ENCODE results near the gene PRDM1. TPM values are rescaled to one million over a fixed set of nuclear protein-coding genes. Genes with fewer than 3 reads are reported as not detected.
A peak's percentile ranks its signal among the peaks of the same experiment; 100 is the strongest.

PRDM1 gene
- total RNA-seq, 2 experiments from 2014 or later, result 24.6 to 24.7 TPM

DNA sequence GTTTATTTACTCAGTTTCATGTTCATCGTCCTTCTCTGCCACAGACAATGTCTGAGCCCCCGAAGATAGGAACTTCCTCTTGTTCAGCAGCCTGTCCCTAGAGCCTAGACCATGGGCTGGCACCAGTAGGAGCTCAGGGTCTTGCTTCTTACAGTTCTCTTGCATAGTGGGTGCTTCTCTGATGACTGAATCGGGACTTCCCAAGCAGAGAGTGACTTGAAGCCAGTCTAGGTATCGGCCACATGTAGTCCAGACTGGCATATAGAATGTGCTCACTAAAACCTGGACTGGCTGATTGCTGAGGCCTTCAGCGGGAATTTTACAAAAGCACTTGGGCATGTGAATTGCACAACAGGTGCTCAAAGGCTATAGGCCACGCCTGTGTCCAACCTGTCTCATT, 52.0 kb downstream of the PRDM1 start:
- Mint-ChIP-seq H3K4me1 (ENCODE audit: low read depth) (peaks cover 38% of the 10 kb centered on the region), H3K27ac (no peak overlapping the region), H3K9me3 (no peaks in the 10 kb centered on the region), H3K4me3 (no peak overlapping the region), H3K27me3 (no peaks in the 10 kb centered on the region), H3K36me3 (ENCODE audit: low read depth) (no peaks in the 10 kb centered on the region)
- no peak for DNase-seq
- intact Hi-C loops (cut with micrococcal nuclease), result no loop called here
- ChIA-PET CTCF (no interaction called here), POLR2A (interaction anchor here (1.0 kb wide), 1 partner anchor 45 kb away, joined by 3 read pairs; no protein-coding TSS in a partner anchor)
- no peak for ATAC-seq
- TF ChIP-seq, protein P1, sequence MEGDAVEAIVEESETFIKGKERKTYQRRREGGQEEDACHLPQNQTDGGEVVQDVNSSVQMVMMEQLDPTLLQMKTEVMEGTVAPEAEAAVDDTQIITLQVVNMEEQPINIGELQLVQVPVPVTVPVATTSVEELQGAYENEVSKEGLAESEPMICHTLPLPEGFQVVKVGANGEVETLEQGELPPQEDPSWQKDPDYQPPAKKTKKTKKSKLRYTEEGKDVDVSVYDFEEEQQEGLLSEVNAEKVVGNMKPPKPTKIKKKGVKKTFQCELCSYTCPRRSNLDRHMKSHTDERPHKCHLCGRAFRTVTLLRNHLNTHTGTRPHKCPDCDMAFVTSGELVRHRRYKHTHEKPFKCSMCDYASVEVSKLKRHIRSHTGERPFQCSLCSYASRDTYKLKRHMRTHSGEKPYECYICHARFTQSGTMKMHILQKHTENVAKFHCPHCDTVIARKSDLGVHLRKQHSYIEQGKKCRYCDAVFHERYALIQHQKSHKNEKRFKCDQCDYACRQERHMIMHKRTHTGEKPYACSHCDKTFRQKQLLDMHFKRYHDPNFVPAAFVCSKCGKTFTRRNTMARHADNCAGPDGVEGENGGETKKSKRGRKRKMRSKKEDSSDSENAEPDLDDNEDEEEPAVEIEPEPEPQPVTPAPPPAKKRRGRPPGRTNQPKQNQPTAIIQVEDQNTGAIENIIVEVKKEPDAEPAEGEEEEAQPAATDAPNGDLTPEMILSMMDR (IDR thresholded peaks at IDR 0.05), result no peak

DNA sequence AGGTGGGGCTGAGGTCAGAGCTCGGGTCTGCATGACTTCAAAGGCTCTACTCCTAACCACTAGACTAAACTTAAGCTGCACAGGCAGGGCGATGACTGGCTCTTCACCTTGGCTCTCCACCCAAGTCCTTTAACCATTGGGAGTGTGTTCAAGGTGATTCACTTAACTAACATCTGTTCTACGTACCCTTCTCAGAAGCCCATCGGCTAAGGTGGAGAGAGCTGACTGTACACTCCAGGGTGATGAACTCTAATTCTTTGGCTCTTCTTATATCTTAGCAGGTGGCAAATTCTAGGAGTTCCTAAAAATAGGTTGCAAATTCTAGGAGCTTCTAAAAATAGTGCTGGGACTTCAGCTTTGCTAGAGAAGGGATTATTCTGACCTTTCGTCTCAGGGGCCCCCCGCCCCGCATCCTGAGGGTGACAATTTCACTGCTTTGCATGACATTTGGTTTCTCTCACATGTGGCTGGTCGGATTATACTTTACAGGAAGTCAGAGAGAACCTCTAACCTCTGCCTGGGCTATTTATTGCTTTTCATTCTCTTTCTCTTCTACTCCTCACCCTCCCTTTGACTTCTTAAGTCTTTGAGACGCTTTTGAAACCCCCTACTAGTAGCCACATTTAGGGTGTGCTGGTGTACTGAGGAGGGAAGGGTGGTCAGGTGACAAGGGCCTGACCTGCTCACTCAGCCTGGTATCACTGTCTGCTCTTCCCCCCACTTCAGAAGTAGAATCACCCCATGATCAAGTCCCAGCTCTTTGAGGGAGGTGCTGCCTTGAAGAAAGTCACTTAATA, 55.5 kb downstream of the PRDM1 start:
- H3K27me3 Mint-ChIP-seq, result peaks cover 2% of the 10 kb centered on the region
- no peaks in the 10 kb centered on the region for H3K9me3 Mint-ChIP-seq
- peaks cover 64% of the 10 kb centered on the region for H3K4me1 Mint-ChIP-seq (ENCODE audit: low read depth)
- peak overlapping the region; percentile 20 for H3K4me3 Mint-ChIP-seq
- peak overlapping the region; percentile 96 for H3K27ac Mint-ChIP-seq
- DNase-seq, result peak; percentile 96
- peak; percentile 89 for ATAC-seq
- ChIA-PET POLR2A (interaction anchor here (0.6 to 5.2 kb wide), 25 partner anchors 11 to 379 kb away, joined by 3 to 28 read pairs (median 4); no protein-coding TSS in a partner anchor), CTCF (interaction anchor here (1.0 to 3.4 kb wide), 15 partner anchors 10 to 149 kb away, joined by 3 to 28 read pairs (median 3); partner anchors contain the start of gene PRDM1)
- no peaks in the 10 kb centered on the region for H3K36me3 Mint-ChIP-seq (ENCODE audit: low read depth)
- TF ChIP-seq, protein P1 (IDR thresholded peaks at IDR 0.05), result no peak
- intact Hi-C loops (cut with micrococcal nuclease), result loop anchor here (1.0 to 2.0 kb wide), 3 partner anchors 39 to 45 kb away; no protein-coding TSS in a partner anchor

DNA sequence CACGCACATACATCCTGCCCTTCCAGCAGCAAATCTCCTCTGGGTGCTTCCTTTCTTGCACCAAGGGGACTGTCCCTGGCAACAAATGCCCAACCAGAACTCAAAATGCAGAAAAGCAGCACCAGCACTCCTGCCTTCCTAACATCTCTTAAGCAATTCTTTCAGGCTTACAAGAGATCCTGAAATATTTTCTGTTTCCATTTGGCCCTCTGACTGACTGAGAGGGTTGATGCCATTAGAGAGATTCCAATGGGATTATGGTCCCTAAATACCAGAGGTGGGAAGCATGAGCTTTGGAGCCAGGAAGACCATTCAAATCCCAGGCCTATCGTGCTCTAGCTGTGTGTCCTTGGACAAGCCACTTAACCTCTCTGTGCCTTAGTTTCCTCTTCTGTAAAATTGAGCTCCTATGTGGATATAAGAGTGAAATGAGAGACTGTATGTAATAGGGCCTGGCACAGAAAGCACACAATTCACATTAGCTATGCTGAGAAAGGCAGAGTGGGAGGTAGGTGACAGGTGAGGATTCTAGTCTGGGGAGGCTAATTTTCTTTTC, 56.8 kb downstream of the PRDM1 start:
- ChIA-PET POLR2A (interaction anchor here (0.9 to 5.2 kb wide), 10 partner anchors 9 to 48 kb away, joined by 3 to 28 read pairs (median 6); no protein-coding TSS in a partner anchor), CTCF (interaction anchor here (1.6 to 3.4 kb wide), 4 partner anchors 11 to 80 kb away, joined by 4 to 28 read pairs (median 6); no protein-coding TSS in a partner anchor)
- Mint-ChIP-seq H3K4me3 (no peak overlapping the region), H3K36me3 (ENCODE audit: low read depth) (no peaks in the 10 kb centered on the region), H3K27me3 (peaks cover 2% of the 10 kb centered on the region), H3K9me3 (no peaks in the 10 kb centered on the region), H3K27ac (peak overlapping the region; percentile 96), H3K4me1 (ENCODE audit: low read depth) (peaks cover 67% of the 10 kb centered on the region)
- DNase-seq (peak; percentile 22), ATAC-seq (no peak)
- intact Hi-C loops (cut with micrococcal nuclease), result loop anchor here (2.0 kb wide), 1 partner anchor 44 kb away; no protein-coding TSS in a partner anchor
- TF ChIP-seq, protein P1 (IDR thresholded peaks at IDR 0.05), result no peak

DNA sequence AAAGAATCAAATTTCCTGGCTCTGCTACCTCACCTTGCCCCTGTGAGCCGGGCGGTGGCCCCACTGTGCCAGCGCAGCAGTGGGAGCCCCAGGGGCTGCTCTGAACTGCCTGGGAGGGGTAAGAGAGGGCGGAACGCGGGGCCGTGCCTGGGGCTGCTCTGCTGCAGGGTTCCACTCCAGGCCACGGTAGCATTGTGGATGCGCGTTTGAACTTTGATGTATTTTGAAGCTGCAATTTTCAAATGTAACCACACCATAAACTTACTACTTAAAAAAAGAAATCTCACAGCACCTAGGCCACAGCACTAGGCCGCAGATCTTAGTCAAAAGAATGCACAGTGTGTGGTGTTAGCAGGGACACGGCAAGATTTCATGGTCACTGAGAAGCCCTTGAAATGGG, 57.5 kb downstream of the PRDM1 start:
- Mint-ChIP-seq H3K27ac (peak overlapping the region; percentile 96), H3K36me3 (ENCODE audit: low read depth) (no peaks in the 10 kb centered on the region), H3K27me3 (peaks cover 2% of the 10 kb centered on the region), H3K4me1 (ENCODE audit: low read depth) (peaks cover 66% of the 10 kb centered on the region), H3K9me3 (no peaks in the 10 kb centered on the region), H3K4me3 (no peak overlapping the region)
- ChIA-PET POLR2A (interaction anchor here (0.7 to 5.2 kb wide), 6 partner anchors 20 to 269 kb away, joined by 3 to 28 read pairs (median 5); no protein-coding TSS in a partner anchor), CTCF (interaction anchor here (1.1 to 3.4 kb wide), 3 partner anchors 45 to 80 kb away, joined by 3 to 28 read pairs (median 4); no protein-coding TSS in a partner anchor)
- DNase-seq (peak; percentile 37), ATAC-seq (no peak)
- TF ChIP-seq, protein P1 (IDR thresholded peaks at IDR 0.05), result no peak
- intact Hi-C loops (cut with micrococcal nuclease), result loop anchor here (2.0 kb wide), 1 partner anchor 43 kb away; no protein-coding TSS in a partner anchor
